ENCODE data around the gene WASF2.
"Not testable (repeated sequence)": the region's sequence is repeated elsewhere in the genome, so short reads cannot be mapped to it uniquely, and the experiment has no call there.

The WASF2 gene

GRCh38 chr1:27489973-27490741 is at the start of gene WASF2:
TSS of gene WASF2 (minus strand) at chr1:27490167. CDS start at chr1:27428890, 61,277 bp downstream.
- DNase-seq (ENCODE audit: low spot score), result peak; percentile 98

- DNase-seq (ENCODE audit: low spot score), result no peak
These were observed 48.8 kb upstream of the WASF2 start for GRCh38 chr1:27538793-27539192.

- DNase-seq (ENCODE audit: low spot score), result not testable (repeated sequence)
These were observed 48.3 kb upstream of the WASF2 start for GRCh38 chr1:27538305-27538676.

GRCh38 chr1:27536767-27537166 is 46.8 kb upstream of the WASF2 start:
- DNase-seq (ENCODE audit: low spot score), result peak; percentile 72

- DNase-seq (ENCODE audit: low spot score), result peak; percentile 56
These were observed 46.2 kb upstream of the WASF2 start for GRCh38 chr1:27536010-27536757.

- no peak for DNase-seq (ENCODE audit: low spot score)
These were observed 45.4 kb upstream of the WASF2 start for GRCh38 chr1:27535386-27535785.

- DNase-seq (ENCODE audit: low spot score), result no peak
These were observed 42.2 kb upstream of the WASF2 start for GRCh38 chr1:27531959-27532685.

- DNase-seq (ENCODE audit: low spot score), result no peak
These were observed 40.2 kb upstream of the WASF2 start for GRCh38 chr1:27530192-27530591.

- DNase-seq (ENCODE audit: low spot score), result no peak
These were observed 39.7 kb upstream of the WASF2 start for GRCh38 chr1:27529704-27530018.

- peak; percentile 91 for DNase-seq (ENCODE audit: low spot score)
These were observed 39.1 kb upstream of the WASF2 start for GRCh38 chr1:27528818-27529703.

GRCh38 chr1:27527890-27528817 is 38.2 kb upstream of the WASF2 start:
- peak; percentile 58 for DNase-seq (ENCODE audit: low spot score)

- DNase-seq (ENCODE audit: low spot score), result peak; percentile 70
These were observed 37.4 kb upstream of the WASF2 start for GRCh38 chr1:27527223-27527889.

GRCh38 chr1:27526569-27527222 is 36.7 kb upstream of the WASF2 start:
- peak; percentile 39 for DNase-seq (ENCODE audit: low spot score)

GRCh38 chr1:27525296-27526272 is 35.6 kb upstream of the WASF2 start:
- peak; percentile 76 for DNase-seq (ENCODE audit: low spot score)

- DNase-seq (ENCODE audit: low spot score), result peak; percentile 46
These were observed 33.5 kb upstream of the WASF2 start for GRCh38 chr1:27523337-27524020.

GRCh38 chr1:27522432-27523336 is 32.7 kb upstream of the WASF2 start:
- peak; percentile 82 for DNase-seq (ENCODE audit: low spot score)

Data from cerebellar cortex (tissue), 1 donor.